Activated CD4-positive, alpha-beta T cell treated with anti-CD3 and anti-CD28 coated beads, Interleukin-2, amount 50 U/mL, for 48 hours (primary cell): ENCODE results near the gene MAPKAPK2.

Source experiments
- DNase-seq, 2 experiments: peaks; one replicate each; pipeline ENCODE4 v3.0.0-alpha.2; 2020

MAPKAPK2 gene

GRCh38 chr1:206783506-206783905 lies 98.8 kb downstream of the MAPKAPK2 start:
- DNase-seq = no peak
